HepG2 (cell line): ENCODE measurements around the gene CEACAM18.

Experiments
- ARID2 ChIP-seq: sonication (generic); formaldehyde crosslinking; IDR thresholded peaks from 2 replicates; pipeline ENCODE4 v1.8.1; 2022; ENCODE audit warnings: mild to moderate bottlenecking, missing genetic modification reagents, borderline replicate concordance
- SCMH1 ChIP-seq: sonication (generic); formaldehyde crosslinking; IDR thresholded peaks from 2 replicates; pipeline ENCODE4 v1.9.0; 2021; ENCODE audit warnings: missing genetic modification reagents, mild to moderate bottlenecking, borderline replicate concordance
- TOE1 ChIP-seq: sonication (generic); formaldehyde crosslinking; IDR thresholded peaks from 2 replicates; pipeline ENCODE4 v1.4.0; 2020; ENCODE audit warnings: mild to moderate bottlenecking, missing genetic modification reagents

- TF ChIP-seq SCMH1 (CRISPR knock-in tag) (no peak), ARID2 (CRISPR knock-in tag) (no peak), TOE1 (CRISPR knock-in tag) (no peak)
Measured at GRCh38 chr19:51497666-51498065, 19.3 kb downstream of the CEACAM18 start.
